SK-N-SH (cell line): ENCODE results near the gene SLC1A2.

Source experiments
- CTCF ChIP-seq: fragments of 200-600 bp; sonication (generic); IDR thresholded peaks from 2 replicates; pipeline ENCODE4 v1.6.1; 2017; ENCODE audit warnings: antibody characterized with exemption, mild to moderate bottlenecking, moderate library complexity
- POLR2AphosphoS5 ChIP-seq: IDR thresholded peaks from 2 replicates; pipeline ENCODE4 v1.6.1; 2012; ENCODE audit warnings: low read depth, low read length
- RAD21 ChIP-seq: IDR thresholded peaks from 2 replicates; pipeline ENCODE4 v1.6.1; 2012; ENCODE audit warnings: mild to moderate bottlenecking, low read length
- RCOR1 ChIP-seq: fragments of 150-350 bp; IDR thresholded peaks from 2 replicates; pipeline ENCODE4 v1.6.1; 2017; ENCODE audit warnings: antibody characterized with exemption, low read length
- SIN3A ChIP-seq: IDR thresholded peaks from 2 replicates; pipeline ENCODE4 v1.6.1; 2012; ENCODE audit warnings: low read depth, mild to moderate bottlenecking, low read length, moderate library complexity, borderline replicate concordance
- SMC3 ChIP-seq: IDR thresholded peaks from 2 replicates; pipeline ENCODE4 v1.6.1; 2012; ENCODE audit warnings: low read depth, low read length, improper control_type of control experiment
- TAF1 ChIP-seq: IDR thresholded peaks from 2 replicates; pipeline ENCODE4 v1.6.1; 2012; ENCODE audit warnings: low read depth, mild to moderate bottlenecking, low read length, moderate library complexity, borderline replicate concordance
- TCF12 ChIP-seq: IDR thresholded peaks from 2 replicates; pipeline ENCODE4 v1.4.0; 2012
- USF2 ChIP-seq: fragments of 150-350 bp; IDR thresholded peaks from 2 replicates; pipeline ENCODE4 v1.6.1; 2017; ENCODE audit warnings: antibody characterized with exemption, low read length, low read depth, borderline replicate concordance
- TF ChIP-seq, protein P1 (sequence below): IDR thresholded peaks from 2 replicates; pipeline ENCODE4 v1.6.1; 2012; ENCODE audit warnings: mild to moderate bottlenecking, low read depth, low read length, moderate library complexity

GRCh38 chr11:35281169-35281688 is 138.1 kb downstream of the SLC1A2 start:
- TF ChIP-seq CTCF: no peak
- no peak for TF ChIP-seq SIN3A
- no peak for TF ChIP-seq RCOR1
- TF ChIP-seq RAD21: no peak
- TF ChIP-seq USF2: no peak
- no peak for TF ChIP-seq SMC3
- TF ChIP-seq TCF12: no peak
- TF ChIP-seq, protein P1, sequence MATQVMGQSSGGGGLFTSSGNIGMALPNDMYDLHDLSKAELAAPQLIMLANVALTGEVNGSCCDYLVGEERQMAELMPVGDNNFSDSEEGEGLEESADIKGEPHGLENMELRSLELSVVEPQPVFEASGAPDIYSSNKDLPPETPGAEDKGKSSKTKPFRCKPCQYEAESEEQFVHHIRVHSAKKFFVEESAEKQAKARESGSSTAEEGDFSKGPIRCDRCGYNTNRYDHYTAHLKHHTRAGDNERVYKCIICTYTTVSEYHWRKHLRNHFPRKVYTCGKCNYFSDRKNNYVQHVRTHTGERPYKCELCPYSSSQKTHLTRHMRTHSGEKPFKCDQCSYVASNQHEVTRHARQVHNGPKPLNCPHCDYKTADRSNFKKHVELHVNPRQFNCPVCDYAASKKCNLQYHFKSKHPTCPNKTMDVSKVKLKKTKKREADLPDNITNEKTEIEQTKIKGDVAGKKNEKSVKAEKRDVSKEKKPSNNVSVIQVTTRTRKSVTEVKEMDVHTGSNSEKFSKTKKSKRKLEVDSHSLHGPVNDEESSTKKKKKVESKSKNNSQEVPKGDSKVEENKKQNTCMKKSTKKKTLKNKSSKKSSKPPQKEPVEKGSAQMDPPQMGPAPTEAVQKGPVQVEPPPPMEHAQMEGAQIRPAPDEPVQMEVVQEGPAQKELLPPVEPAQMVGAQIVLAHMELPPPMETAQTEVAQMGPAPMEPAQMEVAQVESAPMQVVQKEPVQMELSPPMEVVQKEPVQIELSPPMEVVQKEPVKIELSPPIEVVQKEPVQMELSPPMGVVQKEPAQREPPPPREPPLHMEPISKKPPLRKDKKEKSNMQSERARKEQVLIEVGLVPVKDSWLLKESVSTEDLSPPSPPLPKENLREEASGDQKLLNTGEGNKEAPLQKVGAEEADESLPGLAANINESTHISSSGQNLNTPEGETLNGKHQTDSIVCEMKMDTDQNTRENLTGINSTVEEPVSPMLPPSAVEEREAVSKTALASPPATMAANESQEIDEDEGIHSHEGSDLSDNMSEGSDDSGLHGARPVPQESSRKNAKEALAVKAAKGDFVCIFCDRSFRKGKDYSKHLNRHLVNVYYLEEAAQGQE: no peak
- TF ChIP-seq TAF1: no peak
- TF ChIP-seq POLR2AphosphoS5: no peak
